BLaER1 treated with 17β-estradiol and CSF1 and Interleukin-3, amounts not matched to agents 10 nM and 100 nM (cell line): ENCODE results near the gene S100A7A.

ENCODE experiments used
- H3K27ac ChIP-seq, 11 experiments: shearing (Covaris generic); formaldehyde crosslinking; 2 replicates each; pipeline ENCODE4 v1.8.1; 2022
- H3K27me3 ChIP-seq, 11 experiments: shearing (Covaris generic); formaldehyde crosslinking; 2 replicates each; pipeline ENCODE4 v1.8.1; 2022
- H3K36me3 ChIP-seq, 11 experiments: shearing (Covaris generic); formaldehyde crosslinking; 2 replicates each; pipeline ENCODE4 v1.8.1; 2022
- H3K4me1 ChIP-seq, 10 experiments: shearing (Covaris generic); formaldehyde crosslinking; 2 replicates each; pipeline ENCODE4 v1.8.1; 2022
- H3K4me2 ChIP-seq, 11 experiments: shearing (Covaris generic); formaldehyde crosslinking; 2 replicates each; pipeline ENCODE4 v1.8.1; 2022
- H3K4me3 ChIP-seq, 10 experiments: shearing (Covaris generic); formaldehyde crosslinking; 2 replicates each; pipeline ENCODE4 v1.8.1; 2022
- H3K9ac ChIP-seq, 11 experiments: shearing (Covaris generic); formaldehyde crosslinking; 2 replicates each; pipeline ENCODE4 v1.8.1; 2022
- H3K9me3 ChIP-seq, 11 experiments: shearing (Covaris generic); formaldehyde crosslinking; replicated peaks in 1 of 11; 2 replicates each; pipeline ENCODE4 v1.8.1; 2022
- H4K20me1 ChIP-seq, 11 experiments: shearing (Covaris generic); formaldehyde crosslinking; 2 replicates each; pipeline ENCODE4 v1.8.1; 2022
- Cebpa-rat ChIP-seq, 11 experiments: shearing (Covaris generic); IDR thresholded peaks; 2 replicates each; pipeline ENCODE4 v1.8.1; 2022

S100A7A gene

DNA sequence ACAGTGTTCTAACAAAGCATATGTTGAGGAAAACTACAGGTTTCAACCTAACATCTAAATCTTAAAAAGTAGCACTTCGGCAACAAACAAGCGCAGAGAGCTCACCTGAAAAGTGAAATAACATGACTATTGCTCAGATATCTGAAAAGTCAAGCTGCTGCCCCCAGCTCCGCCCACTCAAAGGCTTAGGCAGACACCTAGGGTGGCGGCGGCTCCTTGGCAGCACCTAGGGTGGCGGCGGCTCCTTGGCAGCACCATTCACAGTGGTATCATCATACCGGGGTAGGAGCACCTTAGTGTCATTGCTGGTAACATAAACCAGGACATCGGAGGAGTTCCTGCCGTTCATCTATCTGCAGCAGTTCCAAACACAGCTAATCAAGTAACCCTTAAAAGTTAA, 36.7 kb upstream of the S100A7A start:
- H3K9me3 ChIP-seq: peaks cover 25 to 42% (median 32%) of the 10 kb centered on the region in 11 experiments
- no peak for TF ChIP-seq Cebpa-rat (IDR thresholded peaks at IDR 0.05)
- no peaks in the 10 kb centered on the region for H3K27me3 ChIP-seq
- no peak overlapping the region for H3K4me3 ChIP-seq
- no peaks in the 10 kb centered on the region for H4K20me1 ChIP-seq
- H3K36me3 ChIP-seq: peaks cover 0 to 13% (median 0%) of the 10 kb centered on the region in 11 experiments; a peak in 1 of 22 replicates
- peaks cover 0 to 77% (median 51%) of the 10 kb centered on the region in 10 experiments; a peak in 13 of 20 replicates for H3K4me1 ChIP-seq
- peak overlapping the region in 4 of 11 experiments; percentile 76 to 88 (median 88); a peak in 8 of 22 replicates for H3K4me2 ChIP-seq
- H3K27ac ChIP-seq: peak overlapping the region in 5 of 11 experiments; percentile 86 to 95 (median 90); a peak in 10 of 22 replicates
- 0 out of 22 replicates have a peak overlapping the region, but pooled peaks of 1 of the 11 experiments have one; percentile 11 for H3K9ac ChIP-seq

DNA sequence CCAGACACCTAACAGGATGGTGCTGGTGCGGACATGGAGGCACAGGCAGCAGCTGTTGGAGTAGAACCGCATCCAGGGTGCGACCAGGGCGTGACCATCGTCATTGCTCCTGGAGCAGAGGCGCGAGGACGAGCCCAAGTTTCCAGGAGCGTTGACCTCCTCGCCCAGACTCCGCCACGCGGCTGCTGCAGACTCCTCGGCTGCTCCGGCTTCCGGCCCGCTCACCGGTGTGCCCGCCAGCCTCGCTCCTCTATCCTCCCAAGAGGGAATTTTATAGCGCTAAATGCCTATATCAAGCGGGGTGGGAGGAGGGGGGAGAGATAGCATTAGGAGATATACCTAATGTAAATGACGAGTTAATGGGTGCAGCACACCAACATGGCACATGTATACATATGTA, 35.6 kb upstream of the S100A7A start:
- Histone ChIP-seq H3K27ac (peak overlapping the region in 4 of 11 experiments; percentile 16 to 95 (median 92); a peak in 6 of 22 replicates), H3K27me3 (no peaks in the 10 kb centered on the region), H3K4me3 (no peak overlapping the region), H3K9me3 (peaks cover 25 to 42% (median 32%) of the 10 kb centered on the region in 11 experiments), H3K4me1 (peaks cover 1 to 77% (median 51%) of the 10 kb centered on the region in 10 experiments; a peak in 19 of 20 replicates), H3K36me3 (peaks cover 0 to 13% (median 0%) of the 10 kb centered on the region in 11 experiments; a peak in 1 of 22 replicates), H3K9ac (no peak overlapping the region), H3K4me2 (no peak overlapping the region), H4K20me1 (no peaks in the 10 kb centered on the region)
- TF ChIP-seq Cebpa-rat (IDR thresholded peaks at IDR 0.05): no peak

DNA sequence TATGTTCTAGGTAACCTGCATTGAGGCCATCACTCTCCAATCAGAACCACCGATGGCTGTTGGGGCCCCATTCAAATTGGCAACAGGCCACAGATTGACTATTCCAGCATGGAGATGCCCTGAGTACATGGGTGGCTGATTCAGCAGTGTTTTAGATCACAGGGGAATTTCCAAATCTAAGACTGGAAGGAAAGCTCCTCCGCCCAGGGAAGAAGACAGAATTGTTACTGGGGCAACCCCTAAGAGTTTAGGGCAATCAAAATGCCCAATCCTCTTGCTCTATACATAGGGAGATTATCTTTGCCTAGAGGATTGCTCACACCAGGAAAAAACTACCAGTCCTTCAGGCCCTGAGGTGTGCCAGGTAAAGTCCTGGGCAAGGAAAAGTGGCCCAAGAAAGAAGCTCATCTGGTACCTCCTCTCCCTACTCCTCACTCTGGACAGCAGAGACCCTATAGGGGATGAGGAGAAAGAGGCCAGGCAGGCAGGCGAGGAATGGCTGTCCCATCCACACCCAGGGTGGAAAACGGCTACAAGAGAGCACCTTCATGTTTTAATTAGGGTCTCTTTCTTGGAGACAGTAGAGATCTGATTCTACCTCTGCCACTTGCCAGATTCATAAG, 31.3 kb upstream of the S100A7A start:
- H3K4me1 ChIP-seq: peaks cover 15 to 77% (median 55%) of the 10 kb centered on the region in 10 experiments
- H3K27ac ChIP-seq: peak overlapping the region; percentile 63 to 99 (median 98)
- no peaks in the 10 kb centered on the region for H3K27me3 ChIP-seq
- peaks cover 21 to 37% (median 31%) of the 10 kb centered on the region in 11 experiments for H3K9me3 ChIP-seq
- H3K4me3 ChIP-seq: 0 out of 20 replicates have a peak overlapping the region, but pooled peaks of 1 of the 10 experiments have one; percentile 12
- TF ChIP-seq Cebpa-rat (IDR thresholded peaks at IDR 0.05): no peak
- H3K36me3 ChIP-seq: peaks cover 0 to 13% (median 0%) of the 10 kb centered on the region in 11 experiments; a peak in 1 of 22 replicates
- peak overlapping the region in 8 of 11 experiments; percentile 78 to 89 (median 86); a peak in 13 of 22 replicates for H3K9ac ChIP-seq
- no peaks in the 10 kb centered on the region for H4K20me1 ChIP-seq
- peak overlapping the region in 8 of 11 experiments; percentile 80 to 95 (median 85); a peak in 16 of 22 replicates for H3K4me2 ChIP-seq

DNA sequence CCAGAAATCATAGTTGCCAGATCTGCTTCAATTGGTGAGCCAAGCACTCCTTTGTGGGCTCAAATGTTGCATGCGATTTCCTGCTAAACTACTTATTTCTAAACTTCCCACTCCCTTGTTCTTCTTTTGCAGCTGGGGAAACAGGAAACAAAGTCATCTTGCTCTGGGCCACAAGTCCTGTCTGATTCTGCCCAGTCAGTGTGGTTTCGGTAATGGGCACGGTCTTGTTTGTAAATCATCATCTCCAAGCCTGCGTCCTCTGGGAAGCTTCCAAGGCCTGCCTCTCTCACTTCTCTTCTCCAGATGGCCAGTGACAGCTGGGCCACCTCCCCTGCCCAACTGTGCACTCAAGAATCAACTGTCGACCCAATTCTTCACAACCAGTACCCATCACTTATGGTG, 29.8 kb upstream of the S100A7A start:
- peak overlapping the region; percentile 63 to 99 (median 98) for H3K27ac ChIP-seq
- peak overlapping the region; percentile 36 to 95 (median 84) for H3K4me2 ChIP-seq
- H3K4me1 ChIP-seq: peaks cover 15 to 89% (median 69%) of the 10 kb centered on the region in 10 experiments
- H3K9ac ChIP-seq: peak overlapping the region; percentile 4 to 89 (median 84); a peak in 18 of 22 replicates
- 0 out of 20 replicates have a peak overlapping the region, but pooled peaks of 2 of the 10 experiments have one; percentile 6 to 25 for H3K4me3 ChIP-seq
- peaks cover 0 to 5% (median 0%) of the 10 kb centered on the region in 11 experiments; a peak in 1 of 22 replicates for H3K36me3 ChIP-seq
- TF ChIP-seq Cebpa-rat (IDR thresholded peaks at IDR 0.05): peak; percentile 83 to 99 (median 96)
- H3K9me3 ChIP-seq: peaks cover 12 to 22% (median 18%) of the 10 kb centered on the region in 11 experiments; a peak in 21 of 22 replicates
- H3K27me3 ChIP-seq: no peaks in the 10 kb centered on the region
- H4K20me1 ChIP-seq: no peaks in the 10 kb centered on the region

DNA sequence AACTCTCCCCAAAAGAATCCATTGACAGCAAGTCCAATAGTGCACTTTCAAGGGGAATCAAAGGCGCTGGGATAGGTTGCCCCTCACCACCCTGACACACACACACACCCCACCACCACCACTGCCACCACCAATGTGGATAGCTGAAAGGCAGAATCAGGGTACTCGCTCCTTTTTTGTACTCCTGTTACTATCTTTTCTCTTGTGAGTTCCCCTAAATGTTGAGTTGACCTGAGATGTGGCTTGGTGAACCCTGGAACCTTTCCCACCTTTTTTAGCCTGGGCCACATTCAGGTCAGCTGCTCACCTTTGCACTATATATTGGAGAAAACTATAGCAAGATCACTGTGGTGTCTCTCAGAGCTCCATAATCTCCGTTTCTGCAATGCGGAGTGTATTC, 29.3 kb upstream of the S100A7A start:
- Histone ChIP-seq H3K4me2 (peak overlapping the region; percentile 36 to 95 (median 84)), H3K4me1 (peaks cover 15 to 94% (median 74%) of the 10 kb centered on the region in 10 experiments), H3K27me3 (no peaks in the 10 kb centered on the region), H3K36me3 (peaks cover 0 to 3% (median 0%) of the 10 kb centered on the region in 11 experiments; a peak in 1 of 22 replicates), H3K27ac (peak overlapping the region; percentile 63 to 99 (median 98)), H3K4me3 (no peak overlapping the region), H3K9me3 (peaks cover 10 to 17% (median 13%) of the 10 kb centered on the region in 11 experiments; a peak in 18 of 22 replicates), H3K9ac (peak overlapping the region in 10 of 11 experiments; percentile 54 to 89 (median 81); a peak in 18 of 22 replicates), H4K20me1 (no peaks in the 10 kb centered on the region)
- no peak for TF ChIP-seq Cebpa-rat (IDR thresholded peaks at IDR 0.05)

DNA sequence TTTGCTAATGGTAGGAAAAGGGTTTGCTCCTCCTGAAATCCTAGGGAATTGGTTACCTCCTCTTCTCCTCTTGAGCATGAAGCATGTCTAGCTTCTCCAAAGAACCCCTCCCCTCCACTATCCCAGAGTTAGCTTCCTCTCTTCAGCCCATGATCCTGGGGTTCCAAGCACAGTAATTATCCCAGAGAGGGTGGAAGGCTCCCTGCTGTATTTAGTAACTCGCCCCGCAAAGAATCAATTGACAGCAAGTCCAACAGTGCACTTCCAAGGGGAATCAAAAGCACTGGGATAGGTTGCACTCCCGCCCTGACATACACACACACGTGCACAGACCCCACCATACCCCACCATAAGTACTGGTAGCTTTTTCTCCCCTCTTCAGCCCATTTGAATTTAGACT, 28.5 kb upstream of the S100A7A start:
- no peaks in the 10 kb centered on the region for H4K20me1 ChIP-seq
- H3K27ac ChIP-seq: peak overlapping the region; percentile 63 to 99 (median 98); a peak in 20 of 22 replicates
- H3K4me3 ChIP-seq: 0 out of 20 replicates have a peak overlapping the region, but pooled peaks of 1 of the 10 experiments have one; percentile 5
- H3K36me3 ChIP-seq: no peaks in the 10 kb centered on the region; a peak in 1 of 22 replicates
- peaks cover 2 to 9% (median 5%) of the 10 kb centered on the region in 11 experiments; a peak in 16 of 22 replicates for H3K9me3 ChIP-seq
- peaks cover 15 to 100% (median 80%) of the 10 kb centered on the region in 10 experiments for H3K4me1 ChIP-seq
- H3K4me2 ChIP-seq: peak overlapping the region in 8 of 11 experiments; percentile 80 to 95 (median 85); a peak in 15 of 22 replicates
- no peaks in the 10 kb centered on the region for H3K27me3 ChIP-seq
- peak overlapping the region in 7 of 11 experiments; percentile 68 to 89 (median 87); a peak in 14 of 22 replicates for H3K9ac ChIP-seq
- TF ChIP-seq Cebpa-rat (IDR thresholded peaks at IDR 0.05): no peak

DNA sequence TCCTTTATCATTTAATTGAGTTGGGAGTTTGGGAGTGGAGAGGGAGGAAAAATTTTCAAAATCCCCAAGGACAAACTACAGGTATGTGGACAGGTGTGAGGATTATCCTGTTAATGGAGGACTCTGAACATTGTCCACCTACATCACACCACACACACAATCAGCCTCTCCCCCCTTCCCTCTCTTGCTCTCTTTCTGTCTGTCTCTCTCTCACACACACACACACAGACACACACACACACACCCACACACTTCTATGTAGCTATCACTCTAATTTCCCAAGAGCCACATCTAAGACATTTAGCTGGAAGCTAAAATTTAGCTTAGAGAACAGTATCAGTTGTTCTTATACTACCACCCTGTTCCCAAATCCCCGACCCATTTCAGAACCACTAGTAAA, 26.9 kb upstream of the S100A7A start:
- Histone ChIP-seq H3K4me2 (peak overlapping the region in 9 of 11 experiments; percentile 26 to 95 (median 85); a peak in 16 of 22 replicates), H3K27me3 (no peaks in the 10 kb centered on the region), H3K4me3 (peak overlapping the region in 4 of 10 experiments; percentile 44 to 66 (median 54); a peak in 7 of 20 replicates), H3K4me1 (peaks cover 20 to 100% (median 86%) of the 10 kb centered on the region in 10 experiments), H3K27ac (peak overlapping the region in 9 of 11 experiments; percentile 53 to 99 (median 97); a peak in 15 of 22 replicates), H4K20me1 (no peaks in the 10 kb centered on the region), H3K9ac (peak overlapping the region in 5 of 11 experiments; percentile 69 to 78 (median 73); a peak in 9 of 22 replicates), H3K36me3 (no peaks in the 10 kb centered on the region; a peak in 1 of 22 replicates), H3K9me3 (no peaks in the 10 kb centered on the region)
- TF ChIP-seq Cebpa-rat (IDR thresholded peaks at IDR 0.05): no peak

DNA sequence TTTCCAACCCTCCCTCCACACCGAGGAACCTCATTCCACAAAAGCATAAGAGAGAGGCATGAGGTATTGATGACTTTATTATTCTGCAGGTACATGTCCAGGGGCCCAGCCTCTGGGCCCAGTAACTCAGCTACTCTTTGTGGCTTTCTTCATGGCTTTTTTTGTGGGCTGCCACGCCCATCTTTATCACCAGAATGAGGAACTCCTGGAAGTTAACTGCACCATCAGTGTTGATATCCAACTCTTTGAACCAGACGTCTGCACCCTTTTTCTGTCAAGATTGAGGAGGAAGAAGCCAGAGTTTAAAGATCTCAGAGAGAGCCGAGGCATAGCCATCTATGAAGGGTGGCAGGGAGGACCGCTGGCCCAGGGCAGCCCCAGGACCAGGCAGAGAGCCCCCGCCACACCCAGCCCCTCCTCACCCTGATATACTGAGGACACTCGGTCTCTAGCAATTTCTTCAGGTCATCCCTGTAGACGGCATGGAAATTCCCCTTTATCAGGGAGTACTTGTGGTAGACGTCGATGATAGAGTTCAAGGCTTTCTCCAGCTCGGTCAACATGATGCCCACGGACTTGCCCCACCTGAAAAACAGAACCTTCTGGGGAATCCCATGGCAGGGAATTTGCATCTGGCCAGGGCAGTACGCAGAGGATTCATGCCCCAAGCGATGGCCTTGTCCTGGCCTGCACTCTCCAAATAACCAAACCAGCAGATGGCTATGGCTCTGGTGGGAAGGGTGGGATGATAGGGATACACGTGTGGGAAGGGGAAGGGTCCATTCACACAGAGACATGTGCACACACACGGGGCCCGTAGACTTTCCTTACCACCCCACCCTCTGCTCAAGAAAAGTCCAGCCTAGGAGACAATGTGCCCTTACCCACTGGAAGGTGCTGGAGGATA, 26.1 kb upstream of the S100A7A start:
- H3K36me3 ChIP-seq: no peaks in the 10 kb centered on the region; a peak in 1 of 22 replicates
- no peak for TF ChIP-seq Cebpa-rat (IDR thresholded peaks at IDR 0.05)
- H3K4me3 ChIP-seq: peak overlapping the region in 6 of 10 experiments; percentile 11 to 66 (median 46); a peak in 12 of 20 replicates
- peaks cover 28 to 100% (median 86%) of the 10 kb centered on the region in 10 experiments for H3K4me1 ChIP-seq
- no peaks in the 10 kb centered on the region for H3K9me3 ChIP-seq
- H4K20me1 ChIP-seq: no peaks in the 10 kb centered on the region
- H3K4me2 ChIP-seq: peak overlapping the region in 9 of 11 experiments; percentile 26 to 95 (median 85); a peak in 18 of 22 replicates
- H3K9ac ChIP-seq: peak overlapping the region in 8 of 11 experiments; percentile 50 to 78 (median 70); a peak in 13 of 22 replicates
- peak overlapping the region in 9 of 11 experiments; percentile 53 to 99 (median 97); a peak in 18 of 22 replicates for H3K27ac ChIP-seq
- no peaks in the 10 kb centered on the region for H3K27me3 ChIP-seq
